ENCODE measurements around the gene PC. TPM values are rescaled to one million over a fixed set of nuclear protein-coding genes. Genes with fewer than 3 reads are reported as not detected.
"Not testable (repeated sequence)": the region's sequence is repeated elsewhere in the genome, so short reads cannot be mapped to it uniquely, and the experiment has no call there.

PC gene
- total RNA-seq, 1 donor from 2014 or later = 8.6 TPM

DNA sequence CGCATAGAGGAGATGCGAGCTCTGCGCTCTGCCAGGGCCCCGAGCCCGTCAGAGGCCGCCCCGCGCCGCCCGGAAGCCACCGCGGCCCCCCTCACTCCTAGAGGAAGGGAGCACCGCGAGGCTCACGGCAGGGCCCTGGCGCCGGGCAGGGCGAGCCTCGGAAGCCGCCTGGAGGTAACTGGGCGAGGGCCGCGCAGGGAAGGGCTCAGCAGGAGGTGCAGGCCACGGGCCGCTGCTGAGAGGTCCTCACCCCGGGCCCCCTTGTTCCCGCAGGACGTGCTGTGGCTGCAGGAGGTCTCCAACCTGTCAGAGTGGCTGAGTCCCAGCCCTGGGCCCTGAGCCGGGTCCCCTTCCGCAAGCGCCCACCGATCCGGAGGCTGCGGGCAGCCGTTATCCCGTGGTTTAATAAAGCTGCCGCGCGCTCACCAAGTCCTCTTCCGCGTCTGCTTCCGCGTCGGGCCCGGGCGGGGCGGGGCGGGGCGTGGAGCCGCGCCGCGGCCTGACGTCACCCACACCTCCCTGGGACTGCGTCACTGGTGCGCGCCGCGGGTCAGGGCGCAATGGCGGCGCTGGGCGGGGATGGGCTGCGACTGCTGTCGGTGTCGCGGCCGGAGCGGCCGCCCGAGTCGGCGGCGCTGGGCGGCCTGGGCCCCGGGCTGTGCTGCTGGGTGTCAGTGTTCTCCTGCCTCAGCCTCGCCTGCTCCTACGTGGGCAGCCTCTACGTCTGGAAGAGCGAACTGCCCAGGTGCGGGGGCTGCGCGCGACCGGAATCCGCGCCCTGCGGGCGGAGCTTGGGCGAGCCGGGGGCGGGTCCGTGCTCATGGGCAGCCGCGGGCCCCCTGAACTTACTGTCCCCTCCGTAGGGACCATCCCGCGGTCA lies 115.0 kb downstream of the PC start, which contains the start of gene RCE1:
Gene RCE1, plus strand, starts transcription at position 546 of the 880 bp plus-strand sequence. Its CDS starts 15 bp downstream, at position 561.
- intact Hi-C loops (cut with DNase I) = no loop called here

GRCh38 chr11:66842501-66842895 lies 115.7 kb downstream of the PC start:
- ATAC-seq (ENCODE audit: poor library complexity) (no peak), DNase-seq (no peak)
- intact Hi-C loops (cut with DNase I) = no loop called here

More for the DNA sequence above, 115.0 kb downstream of the PC start, which contains the start of gene RCE1:
- peak; percentile 98 for ATAC-seq (ENCODE audit: poor library complexity)
- peak; percentile 95 for DNase-seq

- no peak for ATAC-seq (ENCODE audit: poor library complexity)
- no peak for DNase-seq
- intact Hi-C loops (cut with DNase I) = no loop called here
Observed at GRCh38 chr11:66841861-66842260, 116.3 kb downstream of the PC start.

GRCh38 chr11:66840317-66841091 lies 117.7 kb downstream of the PC start:
- ATAC-seq (ENCODE audit: poor library complexity) = no peak
- DNase-seq = no peak
- intact Hi-C loops (cut with DNase I) = no loop called here

DNA sequence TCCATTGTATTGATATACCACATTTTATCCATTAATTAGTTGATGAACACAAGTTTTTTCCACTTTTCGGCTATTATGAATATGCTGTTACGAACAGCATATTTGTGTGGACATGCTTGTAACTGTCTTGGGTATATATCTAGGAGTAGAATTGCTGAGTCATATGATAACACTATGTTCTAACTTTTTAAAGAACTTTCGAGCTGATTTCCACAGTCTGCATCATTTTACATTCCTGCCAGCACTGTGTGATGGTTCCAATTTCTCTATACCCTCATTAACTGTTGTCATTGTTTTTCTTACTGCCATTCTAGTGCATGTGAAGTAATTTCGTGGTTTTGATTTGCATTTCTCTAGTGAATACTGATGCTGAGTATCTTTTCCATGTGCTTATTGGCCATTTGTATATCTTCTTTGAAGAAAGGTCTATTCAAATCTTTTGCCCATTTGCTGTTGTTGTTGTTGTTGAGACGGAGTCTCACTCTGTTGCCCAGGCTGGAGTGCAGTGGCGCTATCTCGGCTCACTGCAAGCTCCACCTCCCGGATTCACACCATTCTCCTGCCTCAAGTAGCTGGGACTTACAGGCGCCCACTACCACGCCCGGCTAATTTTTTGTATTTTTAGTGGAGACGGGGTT lies 122.3 kb downstream of the PC start:
- DNase-seq = no peak
- ATAC-seq (ENCODE audit: poor library complexity) = no peak
- intact Hi-C loops (cut with DNase I) = loop anchor here (2.0 kb wide), 1 partner anchor 141 kb away; no protein-coding TSS in a partner anchor

DNA sequence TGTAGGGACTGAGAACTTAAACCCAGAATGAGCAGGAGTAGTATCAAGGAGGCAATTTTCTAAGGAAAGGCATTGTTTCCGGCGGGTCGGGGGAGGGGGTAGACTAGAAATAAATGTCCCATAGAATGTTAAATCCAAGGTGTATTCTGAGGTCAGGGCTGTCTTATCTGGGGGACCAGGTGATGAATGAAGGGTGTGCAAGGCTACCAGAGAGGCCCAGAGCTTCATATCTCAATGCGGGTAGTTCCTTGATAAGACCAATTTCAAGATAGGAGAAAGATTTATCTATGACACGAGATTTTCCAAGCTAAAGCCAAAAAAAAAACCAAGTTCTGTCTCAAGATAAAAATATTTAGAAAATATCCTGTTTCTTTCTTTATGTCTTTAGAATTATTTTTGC lies 123.2 kb downstream of the PC start:
- DNase-seq (no peak), ATAC-seq (ENCODE audit: poor library complexity) (no peak)
- intact Hi-C loops (cut with DNase I) = loop anchor here (2.0 to 5.0 kb wide), 3 partner anchors 140 to 428 kb away; no protein-coding TSS in a partner anchor

- intact Hi-C loops (cut with DNase I) = loop anchor here (2.0 to 5.0 kb wide), 3 partner anchors 140 to 427 kb away; no protein-coding TSS in a partner anchor
- ATAC-seq (ENCODE audit: poor library complexity) = peak; percentile 28
- DNase-seq = no peak
Observed at GRCh38 chr11:66834539-66834845, 123.7 kb downstream of the PC start.

- DNase-seq; ATAC-seq (ENCODE audit: poor library complexity); intact Hi-C loops (cut with DNase I): not testable (repeated sequence)
Observed at GRCh38 chr11:66824573-66824972, 133.6 kb downstream of the PC start.

GRCh38 chr11:66823700-66824099 lies 134.5 kb downstream of the PC start:
- DNase-seq = no peak
- ATAC-seq (ENCODE audit: poor library complexity) = no peak
- intact Hi-C loops (cut with DNase I) = no loop called here

DNA sequence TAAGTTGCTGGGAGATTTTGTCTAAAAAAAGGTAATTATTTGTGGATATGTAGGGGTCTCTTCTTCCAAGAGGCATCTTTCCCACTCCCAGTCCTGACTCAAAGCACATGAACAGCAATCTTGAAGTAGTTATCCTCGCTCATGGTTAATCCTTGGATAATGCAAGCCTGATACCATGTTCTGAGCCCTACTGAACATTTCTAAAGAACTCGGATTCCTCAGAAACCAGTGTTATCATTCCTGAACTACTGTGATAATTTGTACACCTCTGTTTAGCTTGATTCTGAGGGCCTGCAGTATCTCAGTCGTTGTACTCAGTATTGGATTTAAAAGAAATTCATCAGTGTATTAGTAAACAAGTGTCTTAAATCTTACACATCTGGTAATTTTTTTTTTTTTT lies 137.3 kb downstream of the PC start:
- intact Hi-C loops (cut with DNase I) = no loop called here
- ATAC-seq (ENCODE audit: poor library complexity) (no peak), DNase-seq (no peak)

- intact Hi-C loops (cut with DNase I) = no loop called here
- ATAC-seq (ENCODE audit: poor library complexity) (no peak), DNase-seq (no peak)
Observed at GRCh38 chr11:66820381-66820780, 137.8 kb downstream of the PC start.

DNA sequence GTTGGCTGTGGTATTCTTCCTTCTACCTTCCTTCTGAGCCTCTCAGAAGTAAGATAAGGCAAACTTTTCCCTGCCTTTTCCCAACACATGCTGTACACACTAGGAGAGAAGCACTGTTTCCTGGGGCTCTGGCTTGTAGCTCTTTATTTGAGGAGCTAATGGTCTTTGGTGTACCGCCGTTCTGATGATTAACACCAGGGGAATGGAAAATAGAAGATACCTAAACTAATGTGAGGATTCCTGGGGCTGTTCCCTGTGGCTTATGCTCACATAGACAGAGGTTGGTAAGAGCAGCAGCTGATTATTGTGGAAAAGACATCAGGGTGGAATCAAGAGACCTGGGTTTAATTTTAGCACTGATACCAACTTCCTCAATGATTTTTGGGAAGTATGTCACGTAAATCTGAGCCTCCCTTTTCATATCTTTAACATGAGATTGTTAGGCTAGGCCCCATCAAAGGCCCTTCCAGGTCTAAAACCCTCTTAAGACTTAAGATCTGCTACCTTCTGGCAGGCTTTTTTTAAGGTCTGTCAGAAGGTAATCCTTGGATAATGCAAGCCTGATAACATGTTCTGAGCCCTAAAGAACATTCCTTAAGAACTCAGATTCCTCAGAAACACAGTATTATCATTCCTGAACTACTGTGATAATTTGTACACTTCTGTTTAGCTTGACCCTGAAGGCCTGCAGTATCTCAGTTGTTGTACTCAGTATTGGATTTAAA lies 139.8 kb downstream of the PC start:
- intact Hi-C loops (cut with DNase I) = no loop called here
- ATAC-seq (ENCODE audit: poor library complexity) (no peak), DNase-seq (no peak)

DNA sequence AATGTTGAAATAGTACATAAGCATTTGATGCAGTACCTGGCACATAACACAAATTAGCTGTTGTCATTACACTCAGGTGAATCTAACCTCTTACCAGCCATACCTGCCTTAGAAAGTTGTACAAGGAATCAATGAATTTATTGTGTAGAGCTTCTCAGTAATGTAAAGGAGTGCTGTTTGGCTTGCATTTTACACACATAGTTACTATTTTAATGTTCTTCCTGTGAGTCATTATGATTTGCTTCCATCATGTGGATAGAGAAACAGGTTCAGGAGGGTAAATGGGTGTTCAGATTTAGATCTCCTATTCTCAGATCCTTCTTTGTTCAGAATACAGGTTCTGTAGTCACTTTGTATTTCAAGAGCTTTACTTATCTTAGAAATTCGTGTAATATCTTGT lies 142.5 kb downstream of the PC start:
- intact Hi-C loops (cut with DNase I) = no loop called here
- no peak for DNase-seq
- ATAC-seq (ENCODE audit: poor library complexity) = no peak

GRCh38 chr11:66814678-66815077 lies 143.5 kb downstream of the PC start:
- intact Hi-C loops (cut with DNase I) = no loop called here

DNA sequence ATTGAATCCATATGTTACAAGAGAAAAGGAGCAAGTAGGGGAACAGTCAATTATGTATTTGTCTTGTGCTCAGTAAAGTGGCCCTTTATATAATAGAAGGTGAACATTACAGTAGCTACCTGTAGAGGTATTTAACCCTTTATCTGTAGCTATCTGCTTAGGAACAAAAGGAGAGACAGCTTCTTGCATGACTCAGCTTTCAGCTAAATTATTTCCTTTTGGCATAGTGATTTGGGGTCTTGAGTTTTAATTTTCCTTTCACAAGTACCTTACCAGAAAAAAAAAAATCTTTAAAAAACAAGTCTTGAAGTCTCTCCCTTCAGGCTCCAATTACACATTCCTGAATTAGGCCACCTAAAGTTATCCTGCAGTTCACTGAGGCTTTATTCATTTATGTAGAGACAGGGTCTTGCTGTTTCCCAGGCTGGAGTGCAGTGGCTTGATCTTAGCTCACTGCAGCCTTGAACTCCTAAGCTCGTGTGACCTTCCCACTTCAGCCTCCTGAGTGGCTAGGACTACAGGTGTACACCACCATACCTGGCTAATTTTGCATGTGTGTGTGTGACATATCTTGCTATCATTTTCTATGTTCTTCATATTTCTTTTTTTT lies 147.5 kb downstream of the PC start:
- DNase-seq (no peak), ATAC-seq (ENCODE audit: poor library complexity) (no peak)
- intact Hi-C loops (cut with DNase I) = no loop called here

More at GRCh38 chr11:66814678-66815077, 143.5 kb downstream of the PC start:
- ATAC-seq (ENCODE audit: poor library complexity) (no peak), DNase-seq (no peak)

DNA sequence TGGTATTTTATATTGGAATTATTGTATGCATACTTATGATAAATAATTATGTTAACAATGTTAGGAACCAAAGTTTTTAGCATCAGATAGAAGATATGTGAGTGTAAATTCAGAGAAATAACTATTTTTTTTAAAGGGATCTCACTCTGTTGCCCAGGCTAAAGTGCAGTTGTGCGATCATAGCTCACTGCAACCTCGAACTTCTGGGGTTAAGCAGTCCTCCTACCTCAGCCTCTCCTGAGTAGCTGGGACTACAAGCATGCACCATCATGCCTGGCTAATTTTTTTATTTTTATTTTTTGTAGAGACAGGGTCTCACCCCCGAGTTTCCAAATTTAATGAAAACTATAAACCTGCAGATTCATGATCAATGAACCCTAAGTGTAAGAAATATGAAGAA lies 148.6 kb downstream of the PC start:
- DNase-seq (no peak), ATAC-seq (ENCODE audit: poor library complexity) (no peak)
- intact Hi-C loops (cut with DNase I) = no loop called here

DNA sequence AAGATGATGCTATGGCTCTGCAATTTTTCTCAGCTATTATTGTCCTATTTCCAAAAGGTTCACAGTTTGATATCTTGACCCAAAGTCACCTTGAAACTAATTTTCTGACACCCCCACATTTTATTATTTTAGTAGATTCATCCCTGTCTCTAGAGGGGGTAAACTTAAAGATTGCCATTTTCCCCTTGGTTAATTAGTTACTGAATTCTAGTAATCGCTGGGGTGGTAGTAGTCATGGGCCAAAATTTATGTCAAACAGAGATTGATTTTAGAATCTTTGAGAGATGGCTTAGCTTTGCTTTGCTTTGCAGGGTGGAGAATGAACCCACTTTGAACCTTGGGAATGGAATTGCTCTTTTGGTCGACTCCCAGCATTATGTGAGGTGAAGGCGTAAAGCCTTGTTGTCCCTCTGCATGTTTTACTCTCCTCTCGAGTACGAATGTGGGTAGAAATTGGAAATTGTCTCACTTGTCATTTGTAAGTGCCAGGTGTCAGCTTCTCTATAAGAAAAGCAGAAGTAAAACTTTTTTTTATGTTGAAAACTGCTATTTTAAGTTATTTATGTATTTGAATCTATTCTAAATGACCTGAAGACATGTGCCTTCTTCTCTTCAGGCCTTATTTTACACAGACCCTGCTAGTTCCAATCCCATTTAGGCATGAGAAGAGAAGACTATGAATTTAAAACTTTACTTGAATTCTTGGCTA lies 157.3 kb downstream of the PC start:
- DNase-seq (no peak), ATAC-seq (ENCODE audit: poor library complexity) (no peak)
- intact Hi-C loops (cut with DNase I) = no loop called here

DNA sequence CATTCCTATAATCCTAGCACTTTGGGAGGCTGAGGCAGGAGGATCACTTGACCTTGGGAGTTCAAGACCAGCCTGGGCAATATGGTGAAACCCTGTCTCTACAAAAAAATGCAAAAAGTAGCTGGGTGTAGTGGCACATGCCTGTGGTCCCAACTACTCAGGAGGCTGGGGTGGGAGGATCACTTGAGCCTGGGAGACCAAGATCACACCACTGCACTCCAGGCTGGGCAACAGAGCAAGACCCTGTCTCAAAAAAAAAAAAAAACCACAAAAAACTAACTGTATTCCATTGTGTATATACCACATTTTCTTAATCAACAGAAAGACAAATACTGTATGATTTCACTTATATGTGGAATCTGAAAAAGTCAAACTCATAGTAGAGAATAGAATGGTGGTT lies 158.4 kb downstream of the PC start:
- intact Hi-C loops (cut with DNase I); DNase-seq; ATAC-seq (ENCODE audit: poor library complexity): not testable (repeated sequence)
